Skeletal muscle tissue (tissue), 4 donors: Measurements from ENCODE around the gene PTPRT. TPM values are rescaled to one million over a fixed set of nuclear protein-coding genes. Genes with fewer than 3 reads are reported as not detected.

ENCODE experiments used
- H3K27ac ChIP-seq: one replicate; pipeline ENCODE4 v1.7.0; 2013; ENCODE audit warnings: mild to moderate bottlenecking, low read depth, low read length, inconsistent platforms
- H3K27me3 ChIP-seq, 3 donors: one replicate each; pipeline ENCODE4 v1.7.0; 2013; ENCODE audit warnings: low read length in 3 of 3; ENCODE audit not compliant: control insufficient read depth in 3 of 3, insufficient read depth in 3 of 3
- H3K36me3 ChIP-seq, 3 donors: one replicate each; pipeline ENCODE4 v1.7.0; 2013; ENCODE audit warnings: low read length in 3 of 3; ENCODE audit not compliant: control insufficient read depth in 3 of 3, insufficient read depth in 3 of 3
- H3K4me1 ChIP-seq, 3 donors: one replicate each; pipeline ENCODE4 v1.7.0; 2013; ENCODE audit warnings: low read length in 3 of 3, mild to moderate bottlenecking in 3 of 3; ENCODE audit not compliant: control insufficient read depth in 3 of 3, insufficient read depth in 3 of 3
- H3K4me3 ChIP-seq, 3 donors: one replicate each; pipeline ENCODE4 v1.7.0; 2013; ENCODE audit warnings: low read length in 3 of 3
- H3K9ac ChIP-seq, 3 donors: one replicate each; pipeline ENCODE4 v1.7.0; 2013; ENCODE audit warnings: low read length in 3 of 3, mild to moderate bottlenecking in 3 of 3, moderate library complexity in 2 of 3, low read depth in 1 of 3
- H3K9me3 ChIP-seq, 3 donors: one replicate each; pipeline ENCODE4 v1.7.0; 2013; ENCODE audit warnings: low read length in 3 of 3; ENCODE audit not compliant: control insufficient read depth in 3 of 3
- total RNA-seq: library from RNA; depleted of rRNA; stranded (reverse); fragments of >200 nt; gene quantifications from one replicate; pipeline ENCODE4 v1.2.3, GENCODE V29; 2014
- donor health status: Osteomylitis.

The PTPRT gene
- total RNA-seq, 1 donor from 2014 or later = 1.0 TPM

DNA sequence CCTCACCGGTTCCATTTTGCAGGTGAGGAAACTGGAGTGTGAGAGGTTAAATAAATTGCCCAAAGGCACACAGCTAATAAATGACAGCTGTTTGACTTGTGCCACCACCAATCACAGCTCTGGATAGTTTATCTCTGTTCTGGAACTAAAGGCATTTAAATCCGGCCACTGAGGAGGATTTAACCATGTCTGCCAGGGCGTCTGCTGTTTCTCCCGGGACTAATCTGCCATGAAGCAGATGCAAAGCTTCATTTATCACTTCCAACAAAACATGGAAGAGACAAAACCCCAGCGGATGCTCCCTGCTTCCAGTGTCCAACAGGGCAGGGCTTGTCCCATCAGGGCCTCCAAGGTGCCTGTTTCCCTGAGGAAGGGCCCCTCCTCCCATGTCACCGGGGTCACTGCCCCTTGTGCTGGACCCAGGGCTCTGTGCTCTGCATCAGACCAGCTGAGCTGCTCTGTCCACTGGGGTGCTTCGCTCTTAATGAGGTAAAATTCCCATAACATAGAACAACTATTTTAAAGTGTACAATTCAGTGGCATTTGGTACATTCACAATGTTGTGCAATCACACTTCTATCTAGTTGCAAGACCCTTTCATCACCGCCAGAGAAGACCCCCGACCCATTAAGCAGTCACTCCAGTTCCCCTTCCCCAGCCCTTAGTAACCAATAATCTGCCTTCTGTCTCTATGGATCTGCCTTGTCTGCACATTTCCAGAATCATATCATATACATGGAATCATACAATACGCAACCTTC is 244.3 kb downstream of the PTPRT start:
- H3K27ac ChIP-seq = no peak overlapping the region
- no peaks in the 10 kb centered on the region for H3K4me1 ChIP-seq

DNA sequence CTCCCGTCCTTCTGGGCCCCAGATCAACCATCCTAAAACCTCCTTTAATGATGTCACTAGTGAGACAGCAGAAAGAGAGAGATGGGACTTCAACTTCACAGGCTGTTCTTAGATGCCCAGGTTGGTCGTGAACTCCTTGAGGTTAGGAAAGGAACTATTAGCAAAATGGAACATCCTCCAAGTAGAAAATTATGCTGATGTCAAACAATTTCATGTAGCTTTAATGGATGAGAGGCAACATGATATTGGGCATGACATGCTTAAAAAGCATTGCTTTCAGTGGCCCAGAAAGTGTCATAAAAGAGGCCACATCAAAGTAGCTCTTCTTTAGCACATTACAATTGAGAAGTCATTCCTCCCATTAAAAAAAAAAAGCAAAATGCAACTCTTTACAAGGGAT is 248.1 kb downstream of the PTPRT start:
- no peak overlapping the region for H3K4me3 ChIP-seq
- H3K9me3 ChIP-seq = peaks cover 0 to 3% (median 0%) of the 10 kb centered on the region in 3 donors
- H3K27ac ChIP-seq = no peak overlapping the region
- no peaks in the 10 kb centered on the region for H3K36me3 ChIP-seq
- H3K4me1 ChIP-seq = no peaks in the 10 kb centered on the region
- H3K27me3 ChIP-seq = peaks cover 0 to 6% (median 0%) of the 10 kb centered on the region in 3 donors
- no peak overlapping the region for H3K9ac ChIP-seq

More for the DNA sequence above, 244.3 kb downstream of the PTPRT start:
- Histone ChIP-seq H3K9me3 (peaks cover 0 to 3% (median 3%) of the 10 kb centered on the region in 3 donors), H3K27me3 (peaks cover 0 to 6% (median 0%) of the 10 kb centered on the region in 3 donors), H3K9ac (no peak overlapping the region), H3K36me3 (no peaks in the 10 kb centered on the region), H3K4me3 (no peak overlapping the region)

DNA sequence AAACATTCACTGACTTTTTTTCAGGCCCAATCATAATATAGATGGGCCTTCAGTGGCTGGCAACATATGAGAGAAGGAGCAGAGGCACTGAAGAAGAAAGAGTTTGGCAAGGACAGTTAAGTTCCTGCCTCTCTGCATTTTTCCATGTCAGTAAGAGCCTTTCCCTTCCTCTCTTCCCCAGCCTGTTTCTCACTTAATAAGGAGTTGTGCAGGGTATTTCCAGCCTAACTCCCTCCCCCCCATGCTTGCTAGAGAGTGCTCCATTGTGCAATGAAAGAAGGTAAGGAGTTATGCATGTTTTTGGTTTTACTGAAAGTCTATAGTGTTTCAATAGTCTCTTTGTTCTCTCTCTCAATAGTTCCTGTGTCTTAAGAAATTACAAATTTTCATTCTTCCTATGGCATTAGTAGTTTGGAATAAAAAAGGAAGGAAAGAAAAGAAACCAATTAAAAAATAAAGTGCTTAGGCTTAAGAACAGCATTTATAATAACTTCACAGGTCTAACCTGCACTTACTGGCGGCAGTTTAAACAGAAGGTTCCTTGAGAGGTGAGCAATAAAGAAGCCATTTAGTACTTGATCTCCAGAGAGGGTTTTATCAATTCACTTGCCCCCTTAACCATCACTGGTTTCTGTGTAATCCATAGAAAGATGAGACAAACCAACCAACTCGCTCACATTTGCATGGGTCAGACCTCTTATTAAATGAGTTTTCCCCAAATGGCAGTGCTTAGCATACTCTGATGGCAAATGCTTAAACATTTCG is 251.1 kb downstream of the PTPRT start:
- no peak overlapping the region for H3K27ac ChIP-seq
- peaks cover 0 to 3% (median 0%) of the 10 kb centered on the region in 3 donors for H3K9me3 ChIP-seq
- H3K27me3 ChIP-seq = peaks cover 0 to 3% (median 0%) of the 10 kb centered on the region in 3 donors
- H3K4me3 ChIP-seq = no peak overlapping the region
- H3K9ac ChIP-seq = no peak overlapping the region
- no peaks in the 10 kb centered on the region for H3K36me3 ChIP-seq
- H3K4me1 ChIP-seq = no peaks in the 10 kb centered on the region

DNA sequence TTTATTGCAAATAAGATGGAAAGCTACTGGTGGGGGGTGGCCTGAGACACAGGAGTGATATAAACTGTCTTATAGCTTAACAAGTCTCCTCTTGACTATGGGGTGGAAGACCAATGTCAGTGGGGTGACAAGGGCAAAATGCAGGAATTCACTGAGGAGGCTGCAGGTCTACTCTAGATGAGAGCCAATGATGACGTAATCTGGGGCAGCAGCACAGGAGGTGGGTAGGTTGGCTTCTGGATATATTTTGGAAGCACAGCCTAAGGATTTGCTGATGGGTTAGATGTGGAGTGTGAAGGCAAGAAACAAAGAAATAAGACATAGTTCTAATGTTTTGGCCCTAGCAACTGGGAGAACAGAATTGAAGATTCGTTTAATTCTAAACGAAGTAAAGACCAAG is 253.2 kb downstream of the PTPRT start:
- Histone ChIP-seq H3K9ac (no peak overlapping the region), H3K27me3 (peaks cover 0 to 3% (median 0%) of the 10 kb centered on the region in 3 donors), H3K9me3 (no peaks in the 10 kb centered on the region), H3K4me1 (no peaks in the 10 kb centered on the region), H3K27ac (no peak overlapping the region), H3K4me3 (no peak overlapping the region), H3K36me3 (no peaks in the 10 kb centered on the region)

DNA sequence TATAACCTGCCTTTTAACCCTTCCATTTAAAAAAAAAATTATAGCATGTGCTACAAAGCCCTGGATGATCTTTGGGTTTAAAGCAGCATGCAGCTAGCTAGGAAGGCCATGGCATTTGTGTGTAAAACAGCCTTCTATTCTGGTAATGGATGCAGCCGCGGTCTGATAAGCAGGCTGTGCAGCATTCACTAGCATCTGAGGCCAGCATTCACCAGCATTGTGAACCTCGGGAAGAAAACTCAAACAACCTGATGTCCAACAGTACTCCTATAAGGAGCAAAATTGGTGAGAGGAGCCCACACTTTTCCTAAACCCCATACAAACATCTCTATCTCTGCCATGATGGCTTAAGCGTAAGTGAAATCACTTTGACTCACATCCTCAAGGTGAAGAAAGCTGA is 265.5 kb downstream of the PTPRT start:
- H3K9ac ChIP-seq = no peak overlapping the region
- H3K9me3 ChIP-seq = peaks cover 0 to 3% (median 0%) of the 10 kb centered on the region in 3 donors
- no peaks in the 10 kb centered on the region for H3K36me3 ChIP-seq
- H3K27ac ChIP-seq = no peak overlapping the region
- no peaks in the 10 kb centered on the region for H3K4me1 ChIP-seq
- no peak overlapping the region for H3K4me3 ChIP-seq
- peaks cover 0 to 6% (median 0%) of the 10 kb centered on the region in 3 donors for H3K27me3 ChIP-seq

DNA sequence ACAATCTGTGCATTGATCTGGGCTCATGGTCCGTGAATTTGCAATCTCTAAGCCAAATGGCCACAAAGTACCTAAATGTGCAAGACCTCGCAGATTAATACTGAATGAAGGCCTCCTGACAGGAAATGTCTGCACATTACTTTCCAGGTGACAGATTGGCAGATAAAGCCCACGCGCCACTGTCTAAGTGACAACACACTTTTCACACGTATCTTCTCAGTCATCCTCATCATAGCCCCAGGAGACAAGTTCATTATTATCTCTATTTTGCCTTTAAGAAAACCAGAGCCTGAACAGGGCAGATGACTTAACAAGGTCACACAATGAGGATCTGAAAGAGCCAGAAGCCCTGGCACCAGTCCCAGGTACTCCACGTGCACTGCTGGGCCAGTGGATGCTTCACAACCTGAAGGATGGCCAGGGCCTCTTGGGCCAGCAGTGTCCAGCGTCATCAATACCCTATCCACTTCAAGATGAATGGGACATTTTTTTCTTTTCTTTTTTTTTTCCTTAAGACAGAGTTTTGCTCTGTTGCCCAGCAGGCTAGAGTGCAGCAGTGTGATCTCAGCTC is 266.3 kb downstream of the PTPRT start:
- H3K27ac ChIP-seq = no peak overlapping the region
- no peaks in the 10 kb centered on the region for H3K4me1 ChIP-seq
- H3K27me3 ChIP-seq = peaks cover 0 to 6% (median 0%) of the 10 kb centered on the region in 3 donors
- H3K9me3 ChIP-seq = peaks cover 0 to 3% (median 0%) of the 10 kb centered on the region in 3 donors
- H3K4me3 ChIP-seq = no peak overlapping the region
- H3K9ac ChIP-seq = no peak overlapping the region
- H3K36me3 ChIP-seq = no peaks in the 10 kb centered on the region

DNA sequence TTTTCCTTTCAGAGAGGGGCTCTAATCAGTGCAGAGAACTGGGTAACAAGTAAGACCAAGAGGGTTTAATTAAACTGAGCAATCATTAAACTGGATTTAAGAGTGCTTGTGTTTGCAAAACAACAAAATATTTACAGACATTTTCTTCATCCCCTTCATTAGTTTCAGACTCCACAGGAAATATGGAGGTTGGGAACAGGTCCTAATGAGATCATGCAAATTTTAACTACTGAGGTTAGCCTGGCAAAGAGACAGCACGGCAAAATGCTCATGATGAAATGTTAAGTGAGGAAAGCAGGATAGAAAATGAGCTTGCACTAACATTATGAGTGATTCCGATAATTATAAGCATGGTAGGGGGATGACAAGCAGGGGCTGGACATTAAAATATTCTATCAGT is 268.9 kb downstream of the PTPRT start:
- H3K9ac ChIP-seq = no peak overlapping the region
- H3K36me3 ChIP-seq = no peaks in the 10 kb centered on the region
- no peaks in the 10 kb centered on the region for H3K4me1 ChIP-seq
- no peaks in the 10 kb centered on the region for H3K27me3 ChIP-seq
- no peak overlapping the region for H3K27ac ChIP-seq
- peaks cover 0 to 6% (median 3%) of the 10 kb centered on the region in 3 donors for H3K9me3 ChIP-seq
- no peak overlapping the region for H3K4me3 ChIP-seq

DNA sequence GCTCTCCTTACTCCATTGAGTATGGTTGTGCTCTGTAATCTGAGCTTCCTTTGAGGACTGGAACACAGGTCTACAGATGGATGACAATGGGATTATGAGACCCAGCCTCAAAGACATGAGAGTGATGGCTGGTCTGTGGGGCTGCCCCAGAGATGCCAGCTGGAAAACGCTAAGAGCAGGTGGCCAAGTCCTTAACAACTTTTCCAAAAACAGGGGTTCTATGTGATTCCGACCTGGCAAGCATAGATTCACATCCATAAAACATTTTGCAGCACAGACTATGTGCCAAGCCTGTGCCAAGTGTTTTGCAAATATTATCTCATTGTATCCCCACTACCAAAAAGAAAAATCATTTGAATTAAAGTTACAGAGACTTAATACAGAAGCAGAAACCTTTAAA is 270.4 kb downstream of the PTPRT start:
- H3K36me3 ChIP-seq = no peaks in the 10 kb centered on the region
- H3K27ac ChIP-seq = no peak overlapping the region
- no peak overlapping the region for H3K9ac ChIP-seq
- H3K4me3 ChIP-seq = no peak overlapping the region
- H3K4me1 ChIP-seq = no peaks in the 10 kb centered on the region
- no peaks in the 10 kb centered on the region for H3K27me3 ChIP-seq
- peaks cover 0 to 4% (median 3%) of the 10 kb centered on the region in 3 donors for H3K9me3 ChIP-seq

DNA sequence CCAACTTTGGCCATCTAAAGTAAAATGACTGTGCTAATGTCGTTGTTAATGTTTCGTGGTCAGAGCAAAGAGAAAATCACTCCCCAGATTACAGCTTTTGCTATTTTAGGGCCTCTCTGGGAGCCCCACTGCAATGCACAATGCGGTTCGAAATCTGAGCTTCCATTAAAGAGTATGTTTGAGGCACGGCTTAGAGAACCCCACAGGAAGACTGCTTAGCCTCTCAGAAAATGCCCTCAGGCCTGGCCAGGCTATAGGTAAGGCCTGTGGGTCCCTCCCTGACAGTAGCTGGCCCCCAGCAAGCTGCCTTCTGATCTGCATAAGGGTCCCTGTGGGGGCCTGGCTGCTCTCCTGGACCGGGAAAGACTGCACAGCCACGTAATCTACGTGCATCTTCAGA is 274.6 kb downstream of the PTPRT start:
- Histone ChIP-seq H3K9me3 (peaks cover 0 to 4% (median 3%) of the 10 kb centered on the region in 3 donors), H3K4me1 (no peaks in the 10 kb centered on the region), H3K9ac (no peak overlapping the region), H3K4me3 (no peak overlapping the region), H3K27me3 (no peaks in the 10 kb centered on the region), H3K27ac (no peak overlapping the region), H3K36me3 (no peaks in the 10 kb centered on the region)

DNA sequence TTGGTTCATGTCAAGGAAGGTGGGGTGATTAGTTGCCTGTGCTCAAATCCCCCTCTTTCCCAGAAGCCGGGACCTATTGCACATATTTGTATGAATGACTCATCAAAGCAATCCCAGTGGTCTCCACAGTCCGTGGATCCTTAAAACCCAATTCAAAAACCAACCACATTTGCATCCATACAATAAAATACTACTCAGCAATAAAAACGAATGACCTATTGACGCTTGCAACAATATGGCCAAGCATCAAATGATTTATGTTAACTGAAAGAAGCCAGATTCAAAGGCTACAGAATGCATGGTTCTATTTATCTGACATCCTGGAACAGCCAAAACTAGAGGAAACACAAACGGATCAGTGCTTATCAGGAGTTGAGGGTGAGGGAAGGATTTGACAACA is 275.4 kb downstream of the PTPRT start:
- Histone ChIP-seq H3K4me1 (no peaks in the 10 kb centered on the region), H3K4me3 (no peak overlapping the region), H3K9ac (no peak overlapping the region), H3K27me3 (no peaks in the 10 kb centered on the region), H3K9me3 (peaks cover 0 to 4% (median 3%) of the 10 kb centered on the region in 3 donors), H3K27ac (no peak overlapping the region), H3K36me3 (no peaks in the 10 kb centered on the region)
